ENCODE data around the gene ATP6V0A1.

DNA sequence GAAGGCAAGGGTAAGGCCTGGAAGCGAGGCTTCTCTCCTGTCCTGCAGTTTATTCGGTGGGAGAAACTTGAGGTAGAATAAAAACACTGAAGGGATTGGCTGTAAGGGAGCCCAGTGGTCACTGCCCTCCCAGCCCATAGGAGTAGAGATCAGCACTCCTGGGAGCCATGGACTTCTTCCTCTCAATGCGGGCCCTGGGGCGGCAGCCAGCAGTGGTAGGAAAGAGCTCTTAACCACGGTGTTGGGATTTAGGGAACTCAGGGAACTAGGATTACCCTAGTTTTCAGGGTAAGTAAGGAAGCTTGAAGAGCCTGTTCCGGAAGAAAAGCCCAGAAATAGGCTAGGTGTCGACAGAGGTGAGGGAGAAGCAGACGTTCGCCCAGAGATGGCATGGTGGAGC, 53.6 kb downstream of the ATP6V0A1 start:
- no peak for TF ChIP-seq CTCF (IDR thresholded peaks at IDR 0.05)
- no peak for TF ChIP-seq REST (IDR thresholded peaks at IDR 0.05; ENCODE audit: insufficient read depth in 1 of 2, low read depth in 2 of 2, low read length in 1 of 2)
- no peak for TF ChIP-seq POLR2AphosphoS5 (IDR thresholded peaks at IDR 0.05; ENCODE audit: low read depth, low read length)
- TF ChIP-seq TCF7L2 (IDR thresholded peaks at IDR 0.05; ENCODE audit: low read depth, low read length), result no peak

All from Panc1 (cell line).